ENCODE measurements around the gene EYS.
"Not testable (repeated sequence)": the region's sequence is repeated elsewhere in the genome, so short reads cannot be mapped to it uniquely, and the experiment has no call there.

- not testable (repeated sequence) for TF ChIP-seq CTCF (conservative IDR thresholded peaks at IDR 0.05; ENCODE audit: low read length); EZH2phosphoT487 (IDR thresholded peaks at IDR 0.05; ENCODE audit: borderline replicate concordance)
Measured at GRCh38 chr6:63887804-63888203, 1819.2 kb downstream of the EYS start.

Measured in Loucy (cell line).